ENCODE data around the gene CSH2.
"Not testable (repeated sequence)": the region's sequence is repeated elsewhere in the genome, so short reads cannot be mapped to it uniquely, and the experiment has no call there.

DNA sequence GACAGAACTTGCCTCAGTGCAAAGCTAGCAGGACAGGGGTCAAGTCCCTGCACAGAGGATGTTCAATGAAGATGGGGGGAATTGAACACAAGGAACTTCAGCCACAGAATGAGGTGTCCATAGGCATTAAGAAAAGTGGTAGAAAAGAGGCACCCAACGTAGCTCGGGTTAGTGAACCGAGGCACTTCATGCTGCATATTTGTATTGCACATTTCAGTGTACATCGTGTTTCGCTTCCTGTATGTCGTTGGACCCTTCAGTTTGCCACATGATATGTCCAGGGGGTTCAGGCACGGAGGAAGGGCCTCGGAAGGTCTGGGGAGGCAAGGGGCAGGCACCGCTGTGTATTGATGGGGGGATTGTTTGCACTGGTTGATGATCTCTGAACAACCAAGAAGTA lies 4.9 kb upstream of the CSH2 start:
- not testable (repeated sequence) for TF ChIP-seq CTCF (IDR thresholded peaks at IDR 0.05; ENCODE audit: insufficient read depth, low read length, poor library complexity, severe bottlenecking); EZH2phosphoT487 (conservative IDR thresholded peaks at IDR 0.05; ENCODE audit: low read length)
